GM19372 (cell line): Measurements from ENCODE around the gene CMTM8.
"Not testable (repeated sequence)": the region's sequence is repeated elsewhere in the genome, so short reads cannot be mapped to it uniquely, and the experiment has no call there.

Source experiments
- ATAC-seq: cut with Tn5 transposase; IDR thresholded peaks from one replicate; pipeline ENCODE4 v1.9.1; 2021; ENCODE audit warnings: mild to moderate bottlenecking, low read depth, moderate library complexity; ENCODE audit not compliant: unreplicated experiment

CMTM8 gene

GRCh38 chr3:32238453-32239306 lies at the start of gene CMTM8:
TSS of gene CMTM8 (plus strand) at chr3:32238680. CDS start at chr3:32238973, 293 bp downstream.
- peak; percentile 67 for ATAC-seq

- no peak for ATAC-seq
Measured at GRCh38 chr3:32189693-32190092, 48.8 kb upstream of the CMTM8 start.

- ATAC-seq, result not testable (repeated sequence)
Measured at GRCh38 chr3:32190556-32190955, 47.9 kb upstream of the CMTM8 start.

- ATAC-seq, result no peak
Measured at GRCh38 chr3:32193101-32193500, 45.4 kb upstream of the CMTM8 start.

- no peak for ATAC-seq
Measured at GRCh38 chr3:32194653-32195052, 43.8 kb upstream of the CMTM8 start.

GRCh38 chr3:32195995-32196540 lies 42.4 kb upstream of the CMTM8 start:
- no peak for ATAC-seq

- no peak for ATAC-seq
Measured at GRCh38 chr3:32197991-32198390, 40.5 kb upstream of the CMTM8 start.

GRCh38 chr3:32198714-32199113 lies 39.8 kb upstream of the CMTM8 start:
- ATAC-seq, result no peak

GRCh38 chr3:32200490-32200889 lies 38.0 kb upstream of the CMTM8 start:
- ATAC-seq, result no peak

GRCh38 chr3:32200992-32201758 lies 37.3 kb upstream of the CMTM8 start:
- ATAC-seq, result no peak

- ATAC-seq, result no peak
Measured at GRCh38 chr3:32202496-32202895, 36.0 kb upstream of the CMTM8 start.

GRCh38 chr3:32203854-32204253 lies 34.6 kb upstream of the CMTM8 start:
- ATAC-seq, result no peak

GRCh38 chr3:32208447-32208846 lies 30.0 kb upstream of the CMTM8 start:
- no peak for ATAC-seq

- no peak for ATAC-seq
Measured at GRCh38 chr3:32215185-32215584, 23.3 kb upstream of the CMTM8 start.

- no peak for ATAC-seq
Measured at GRCh38 chr3:32216172-32216783, 22.2 kb upstream of the CMTM8 start.

GRCh38 chr3:32217339-32217738 lies 21.1 kb upstream of the CMTM8 start:
- no peak for ATAC-seq

- no peak for ATAC-seq
Measured at GRCh38 chr3:32219537-32219936, 18.9 kb upstream of the CMTM8 start.

- no peak for ATAC-seq
Measured at GRCh38 chr3:32220006-32220405, 18.5 kb upstream of the CMTM8 start.

- no peak for ATAC-seq
Measured at GRCh38 chr3:32222950-32223349, 15.5 kb upstream of the CMTM8 start.

GRCh38 chr3:32224016-32224516 lies 14.4 kb upstream of the CMTM8 start:
- no peak for ATAC-seq
